Skin of body (tissue), 2 donors: Measurements from ENCODE around the gene HDAC4. TPM values are rescaled to one million over a fixed set of nuclear protein-coding genes. Genes with fewer than 3 reads are reported as not detected.

Experiments
- DNase-seq: peaks from one replicate; lab custom pipeline; 2025; lab: John Stamatoyannopoulos, UW
- total RNA-seq: library from RNA; depleted of rRNA; stranded (reverse); fragments of >200 nt; gene quantifications from one replicate; pipeline ENCODE4 v1.2.3, GENCODE V29; 2014

The HDAC4 gene
- total RNA-seq, 1 donor from 2014 or later = 22.8 TPM

DNA sequence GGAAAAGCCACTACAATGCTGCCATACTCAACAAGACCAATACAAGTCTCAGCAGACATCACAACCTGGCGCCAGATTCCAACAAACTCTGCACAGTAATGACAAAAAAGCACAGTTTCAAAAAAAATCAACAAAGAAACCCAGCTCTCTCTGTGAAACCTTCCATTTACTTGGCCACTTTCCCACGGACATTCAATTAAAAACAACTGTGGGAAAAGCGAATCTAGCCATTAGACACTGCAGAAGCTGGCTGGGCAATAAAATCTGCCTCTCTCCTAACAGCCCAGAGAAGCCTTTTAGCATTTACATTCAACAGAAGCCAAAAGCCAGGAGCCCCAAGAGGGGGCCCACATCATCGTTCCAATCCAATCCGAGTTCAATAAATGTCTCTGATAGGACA is 128.9 kb downstream of the HDAC4 start:
- DNase-seq = peak; percentile 21

GRCh38 chr2:239271471-239271870 is 129.3 kb downstream of the HDAC4 start:
- DNase-seq = no peak

- no peak for DNase-seq
These were observed 130.9 kb downstream of the HDAC4 start for GRCh38 chr2:239269916-239270315.

DNA sequence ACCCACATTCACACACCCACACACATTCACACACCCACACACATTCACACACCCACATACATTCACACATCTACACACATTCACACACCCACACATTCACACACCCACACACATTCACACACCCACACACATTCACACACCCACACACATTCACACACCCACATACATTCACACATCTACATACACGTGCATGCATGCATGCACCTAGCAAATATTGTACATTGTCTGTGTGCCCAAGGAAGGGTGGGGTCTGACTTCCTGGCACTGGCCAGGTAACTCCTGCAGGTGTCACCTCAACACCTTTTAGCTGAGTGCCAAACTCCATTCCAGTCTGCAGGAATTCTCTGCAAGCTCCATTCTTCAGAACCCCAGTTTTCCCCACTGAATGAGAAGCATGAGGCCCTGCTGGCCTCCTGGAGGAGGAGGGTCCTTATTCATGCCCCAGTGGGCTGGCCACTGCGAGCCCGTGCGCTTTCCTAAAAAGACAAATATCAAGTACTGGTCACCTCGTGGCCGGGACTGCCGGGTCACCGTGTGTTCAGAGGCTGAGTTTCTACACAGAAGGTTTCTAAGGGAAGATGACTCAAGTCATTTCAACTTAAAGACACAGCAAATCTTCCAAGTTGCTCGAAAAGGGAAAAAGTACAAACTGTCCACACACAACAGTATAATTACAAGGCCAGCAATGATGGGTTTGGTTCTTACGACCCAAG is 131.5 kb downstream of the HDAC4 start:
- no peak for DNase-seq

DNA sequence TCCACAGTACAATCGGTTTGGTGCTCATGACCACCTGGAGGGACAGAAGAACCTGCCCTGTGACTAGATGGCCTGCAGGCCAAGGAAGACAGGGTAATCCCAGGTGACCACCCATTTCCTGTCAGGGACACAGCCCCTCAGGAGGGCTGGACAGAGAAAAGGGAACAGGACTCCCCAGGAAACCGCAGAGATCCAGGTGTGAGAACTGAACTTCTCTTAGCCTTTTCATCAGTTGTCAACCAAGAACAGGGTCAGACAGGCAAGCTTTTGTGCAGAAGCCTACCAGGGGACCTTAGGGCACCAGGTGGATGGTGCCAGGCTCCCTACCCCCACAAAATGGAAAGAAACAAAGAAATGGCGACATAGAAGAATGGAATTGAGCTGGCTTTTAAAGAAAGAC is 132.3 kb downstream of the HDAC4 start:
- DNase-seq = no peak

- DNase-seq = no peak
These were observed 132.7 kb downstream of the HDAC4 start for GRCh38 chr2:239268082-239268481.

GRCh38 chr2:239267288-239267951 is 133.4 kb downstream of the HDAC4 start:
- DNase-seq = peak; percentile 69

DNA sequence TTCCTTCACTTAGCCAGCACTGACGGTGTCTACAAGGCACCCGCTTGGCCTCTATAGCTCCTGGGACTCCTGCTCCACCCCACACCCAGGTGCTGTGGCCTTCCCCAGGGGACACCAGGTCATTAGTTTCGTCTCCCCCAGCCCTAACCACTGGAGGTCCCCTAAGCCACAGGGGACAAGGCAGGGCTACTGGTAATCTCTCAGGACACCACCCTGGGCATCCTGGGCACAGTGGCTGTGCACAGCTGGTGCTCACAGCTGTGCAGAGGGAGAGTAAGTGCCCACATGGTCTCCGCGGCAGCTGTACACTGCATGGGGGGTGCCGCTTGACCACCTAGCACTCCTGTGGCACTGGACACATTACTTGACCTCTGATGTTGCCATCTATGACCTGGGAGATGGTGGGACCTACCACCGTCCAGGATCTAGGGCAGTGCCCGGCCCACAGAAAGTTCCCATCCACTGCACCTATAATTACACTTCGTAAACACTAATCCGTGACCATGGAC is 134.0 kb downstream of the HDAC4 start:
- DNase-seq = no peak

- DNase-seq = no peak
These were observed 134.4 kb downstream of the HDAC4 start for GRCh38 chr2:239266434-239266766.

- no peak for DNase-seq
These were observed 135.0 kb downstream of the HDAC4 start for GRCh38 chr2:239265681-239266433.

- peak; percentile 61 for DNase-seq
These were observed 135.8 kb downstream of the HDAC4 start for GRCh38 chr2:239264838-239265651.

- no peak for DNase-seq
These were observed 136.4 kb downstream of the HDAC4 start for GRCh38 chr2:239264492-239264837.

- DNase-seq = no peak
These were observed 136.9 kb downstream of the HDAC4 start for GRCh38 chr2:239263669-239264491.

DNA sequence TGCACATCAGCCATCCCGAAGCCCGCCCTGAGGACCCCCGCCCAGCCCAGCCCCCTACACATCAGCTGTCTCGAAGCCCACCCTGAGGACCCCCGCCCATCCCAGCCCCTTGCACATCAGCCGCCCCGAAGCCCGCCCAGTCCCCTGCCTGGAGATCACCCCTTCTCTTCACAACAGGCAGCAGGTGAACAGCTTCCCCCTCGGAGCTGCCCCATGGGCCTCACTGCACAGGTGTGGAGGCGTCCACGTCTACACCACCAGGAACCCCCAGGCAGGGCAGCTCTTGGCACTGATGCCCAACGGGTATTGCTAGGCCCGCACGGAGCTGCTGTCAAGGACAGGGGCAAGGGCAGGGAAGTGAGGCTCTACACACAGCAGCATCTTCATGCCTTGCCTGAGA is 137.6 kb downstream of the HDAC4 start:
- no peak for DNase-seq

GRCh38 chr2:239262484-239263230 is 138.2 kb downstream of the HDAC4 start:
- no peak for DNase-seq

DNA sequence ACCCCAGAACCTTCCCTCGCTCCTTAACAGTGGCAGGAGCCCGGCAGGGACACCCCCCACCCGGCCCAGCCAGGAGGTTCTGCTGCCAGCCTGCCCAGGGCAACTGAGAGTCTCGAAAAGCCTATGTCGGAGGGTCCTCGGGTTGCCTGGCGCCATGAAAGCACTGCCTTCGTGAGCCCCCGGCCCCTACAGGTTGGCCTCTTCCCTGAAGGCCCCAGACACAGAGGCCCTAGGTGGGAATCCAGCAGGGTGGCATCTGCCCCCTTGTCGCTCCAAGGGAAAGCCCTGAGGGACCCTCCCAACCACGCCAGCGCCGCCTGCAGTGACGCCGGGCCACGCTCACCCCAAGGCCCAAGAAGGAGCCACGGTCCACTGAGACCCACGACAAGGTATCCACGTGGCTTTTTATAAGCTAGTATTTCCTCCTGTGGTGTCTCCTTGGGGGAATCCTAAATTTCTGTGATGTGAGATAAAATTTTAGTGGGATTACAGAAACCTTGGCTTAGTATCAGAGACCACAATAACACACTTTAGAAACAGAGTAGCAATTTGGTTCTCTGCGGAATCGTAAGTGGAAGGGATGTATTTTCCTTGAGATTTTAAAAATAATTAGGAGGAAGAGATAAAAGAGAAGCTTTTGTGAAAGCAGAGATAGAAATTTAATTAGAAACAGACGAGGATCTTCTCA is 138.9 kb downstream of the HDAC4 start:
- DNase-seq = no peak

DNA sequence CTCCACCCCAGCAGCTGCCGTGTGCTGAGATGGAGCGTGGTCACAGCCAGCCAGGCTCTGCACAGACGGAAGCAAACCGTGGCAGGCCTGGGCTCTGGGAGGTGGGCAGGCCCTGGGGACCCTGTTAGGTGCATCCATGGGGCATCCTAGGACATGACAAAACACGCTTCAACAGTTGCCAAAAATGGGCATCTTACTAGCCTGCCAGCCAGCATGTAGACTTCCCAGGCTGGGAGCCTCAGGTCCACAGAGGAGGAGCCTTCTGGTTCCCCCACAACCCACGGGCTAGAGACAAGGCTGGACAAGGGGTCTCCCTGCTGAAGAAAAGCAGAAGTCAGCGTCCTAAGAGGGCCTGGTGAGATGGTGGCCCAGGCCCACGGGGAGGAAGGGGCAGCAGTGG is 139.5 kb downstream of the HDAC4 start:
- no peak for DNase-seq

DNA sequence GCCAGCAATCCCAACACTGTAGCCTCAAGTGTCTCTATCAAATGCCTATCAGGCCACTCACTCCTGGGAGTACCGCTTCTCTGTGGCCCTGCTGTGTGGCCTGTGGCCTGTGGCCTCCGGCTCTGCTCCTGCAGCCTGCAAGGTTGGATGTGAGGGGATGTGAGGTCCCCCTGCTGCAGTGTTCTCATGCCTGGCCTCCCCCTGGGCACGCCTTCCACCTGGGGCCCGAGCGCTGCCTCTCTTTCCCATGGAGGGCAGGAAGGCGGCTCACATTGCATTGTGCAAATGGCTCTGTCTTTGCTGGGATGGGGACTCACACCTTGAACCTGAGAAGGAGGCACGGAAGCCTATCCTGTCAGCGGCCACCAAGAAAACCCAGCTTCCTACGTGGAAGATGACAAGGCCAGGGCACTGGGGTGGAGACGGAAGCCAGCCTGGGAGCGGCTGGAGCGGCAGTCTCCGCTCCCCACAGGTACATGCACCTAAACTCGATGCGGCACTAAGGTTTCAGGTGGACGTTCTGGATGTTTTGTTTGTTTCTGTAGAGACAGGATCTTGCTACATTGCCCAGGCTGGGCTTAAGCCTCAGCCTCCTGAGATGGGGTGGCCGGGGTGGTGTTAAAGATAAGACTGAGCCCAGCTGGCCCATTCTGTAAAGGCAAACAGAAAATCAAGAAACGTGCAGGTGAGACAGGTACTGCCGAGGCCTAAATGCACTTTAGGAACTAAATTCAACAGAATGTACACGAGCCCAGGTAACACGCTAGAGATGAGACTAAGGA is 140.1 kb downstream of the HDAC4 start:
- DNase-seq = no peak
